Central memory CD8-positive, alpha-beta T cell (primary cell): Measurements from ENCODE around the gene TMEM252.

ENCODE experiments used
- ATAC-seq: fragments of 150-1000 bp; cut with Tn5 transposase; replicated peaks from 2 replicates; pipeline ENCODE4 v1.10.0; 2022; ENCODE audit warnings: mild to moderate bottlenecking, moderate FRiP score, moderate number of reproducible peaks; ENCODE audit not compliant: poor library complexity, severe bottlenecking; ENCODE audit errors: extremely low read depth
- DNase-seq, 2 donors: peaks; one replicate each; pipeline ENCODE4 v3.0.0; 2021; ENCODE audit warnings: low spot score in 2 of 2
- H3K27ac Mint-ChIP-seq: one replicate; pipeline ENCODE4 v1.8.0; 2022; ENCODE audit warnings: low read depth, mild to moderate bottlenecking, moderate library complexity, mixed read lengths
- H3K27me3 Mint-ChIP-seq: one replicate; pipeline ENCODE4 v1.8.0; 2022; ENCODE audit warnings: mixed read lengths
- H3K36me3 Mint-ChIP-seq: one replicate; pipeline ENCODE4 v1.8.0; 2022; ENCODE audit warnings: mild to moderate bottlenecking, moderate library complexity, mixed read lengths; ENCODE audit not compliant: insufficient read depth
- H3K4me1 Mint-ChIP-seq: one replicate; pipeline ENCODE4 v1.8.0; 2022; ENCODE audit warnings: mixed read lengths
- H3K4me3 Mint-ChIP-seq: one replicate; pipeline ENCODE4 v1.8.0; 2022; ENCODE audit warnings: mild to moderate bottlenecking, moderate library complexity, mixed read lengths
- H3K9me3 Mint-ChIP-seq: one replicate; pipeline ENCODE4 v1.8.0; 2022; ENCODE audit warnings: mixed read lengths

The TMEM252 gene

GRCh38 chr9:68532131-68532530 is 8.6 kb downstream of the TMEM252 start:
- H3K9me3 Mint-ChIP-seq: no peaks in the 10 kb centered on the region
- no peak overlapping the region for H3K4me3 Mint-ChIP-seq
- DNase-seq (no peak), ATAC-seq (no peak)
- H3K4me1 Mint-ChIP-seq: no peaks in the 10 kb centered on the region
- peaks cover 11% of the 10 kb centered on the region for H3K27me3 Mint-ChIP-seq
- no peaks in the 10 kb centered on the region for H3K36me3 Mint-ChIP-seq
- no peak overlapping the region for H3K27ac Mint-ChIP-seq

- DNase-seq: no peak
Observed at GRCh38 chr9:68530618-68531017, 10.1 kb downstream of the TMEM252 start.

GRCh38 chr9:68523367-68523936 is 17.2 kb downstream of the TMEM252 start:
- no peak for ATAC-seq
- Mint-ChIP-seq H3K4me3 (no peak overlapping the region), H3K36me3 (no peaks in the 10 kb centered on the region), H3K27ac (no peak overlapping the region), H3K4me1 (no peaks in the 10 kb centered on the region), H3K27me3 (peaks cover 16% of the 10 kb centered on the region), H3K9me3 (no peaks in the 10 kb centered on the region)
- no peak for DNase-seq

More at GRCh38 chr9:68530618-68531017, 10.1 kb downstream of the TMEM252 start:
- Mint-ChIP-seq H3K4me3 (no peak overlapping the region), H3K27ac (no peak overlapping the region), H3K36me3 (no peaks in the 10 kb centered on the region), H3K27me3 (peaks cover 10% of the 10 kb centered on the region), H3K9me3 (no peaks in the 10 kb centered on the region), H3K4me1 (no peaks in the 10 kb centered on the region)
- ATAC-seq: no peak

DNA sequence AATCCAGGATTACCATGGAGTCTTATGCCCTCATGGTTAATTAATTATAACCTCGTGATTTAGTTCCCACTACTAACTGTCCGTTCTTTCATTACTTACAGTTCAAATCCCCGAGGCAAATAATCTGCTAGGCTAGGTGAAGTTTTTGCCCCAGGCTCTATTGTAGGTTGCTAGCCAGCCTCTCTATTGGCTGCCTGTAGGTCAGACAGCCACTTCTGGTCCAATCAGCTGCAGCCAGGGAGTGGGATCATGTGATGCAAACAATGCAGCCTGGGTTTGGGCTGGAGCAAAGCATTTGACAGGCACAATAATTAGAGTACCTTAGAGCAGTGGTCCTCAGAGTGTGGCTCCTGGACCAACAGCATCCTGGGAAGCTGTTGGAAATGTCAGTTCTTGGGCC is 17.7 kb downstream of the TMEM252 start:
- Mint-ChIP-seq H3K36me3 (no peaks in the 10 kb centered on the region), H3K4me1 (no peaks in the 10 kb centered on the region), H3K4me3 (no peak overlapping the region), H3K27ac (no peak overlapping the region), H3K9me3 (no peaks in the 10 kb centered on the region), H3K27me3 (peaks cover 21% of the 10 kb centered on the region)
- DNase-seq: no peak
- ATAC-seq: no peak

DNA sequence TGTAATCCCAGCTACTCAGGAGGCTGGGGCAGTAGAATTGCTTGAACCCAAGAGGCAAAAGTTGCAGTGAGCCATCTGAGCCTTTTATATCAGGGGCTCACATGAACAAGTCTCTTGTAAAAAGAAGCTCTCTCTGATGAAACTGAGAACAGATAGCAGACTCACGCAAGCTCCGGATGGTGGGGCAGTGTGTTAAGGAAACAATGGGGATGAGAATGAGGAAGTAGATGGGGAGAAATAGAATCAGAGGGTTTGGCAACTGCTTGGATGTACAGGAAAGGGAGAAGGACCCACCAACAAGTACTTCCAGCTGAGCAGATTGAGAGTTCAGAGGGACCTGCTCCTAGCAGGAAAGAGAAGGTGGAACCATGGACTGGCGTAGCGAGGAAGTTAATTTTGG is 18.6 kb downstream of the TMEM252 start:
- peaks cover 24% of the 10 kb centered on the region for H3K27me3 Mint-ChIP-seq
- ATAC-seq (no peak), DNase-seq (no peak)
- no peak overlapping the region for H3K4me3 Mint-ChIP-seq
- H3K9me3 Mint-ChIP-seq: no peaks in the 10 kb centered on the region
- H3K27ac Mint-ChIP-seq: no peak overlapping the region
- H3K4me1 Mint-ChIP-seq: no peaks in the 10 kb centered on the region
- H3K36me3 Mint-ChIP-seq: no peaks in the 10 kb centered on the region

DNA sequence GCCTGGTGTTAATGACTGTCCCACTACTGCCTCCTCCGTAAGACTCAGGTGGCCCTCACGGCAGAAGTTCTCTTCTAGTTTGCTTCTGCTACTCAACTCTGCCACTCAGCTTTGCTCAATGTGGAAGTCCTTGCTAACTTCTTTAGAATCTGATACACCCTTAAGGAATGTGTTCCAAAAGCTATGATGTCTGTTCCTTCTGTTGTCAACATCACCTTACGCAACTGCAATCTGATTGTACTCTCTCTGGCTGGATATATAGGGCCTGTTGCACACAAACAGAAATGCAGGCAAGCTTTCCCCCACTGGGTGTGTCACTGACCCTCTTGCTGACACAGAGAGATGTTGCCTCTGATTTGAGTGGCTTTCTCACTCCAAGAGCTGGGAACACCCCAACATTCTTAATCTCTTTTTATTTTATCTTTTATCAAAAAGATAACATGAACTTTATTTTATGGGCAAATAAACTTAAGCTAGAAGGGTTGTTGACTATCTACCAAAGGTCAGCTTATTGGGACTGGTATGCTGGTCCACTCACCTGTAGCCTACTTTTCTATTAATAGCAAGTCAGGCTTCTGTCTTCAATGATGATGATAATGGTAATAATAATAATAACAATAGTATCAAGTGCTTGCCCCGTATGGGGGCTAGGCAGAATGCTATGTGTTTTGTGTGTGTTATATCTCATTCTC is 25.2 kb downstream of the TMEM252 start:
- no peak overlapping the region for H3K4me3 Mint-ChIP-seq
- no peaks in the 10 kb centered on the region for H3K36me3 Mint-ChIP-seq
- no peak for DNase-seq
- ATAC-seq: no peak
- no peak overlapping the region for H3K27ac Mint-ChIP-seq
- no peaks in the 10 kb centered on the region for H3K4me1 Mint-ChIP-seq
- H3K9me3 Mint-ChIP-seq: no peaks in the 10 kb centered on the region
- H3K27me3 Mint-ChIP-seq: peaks cover 14% of the 10 kb centered on the region

DNA sequence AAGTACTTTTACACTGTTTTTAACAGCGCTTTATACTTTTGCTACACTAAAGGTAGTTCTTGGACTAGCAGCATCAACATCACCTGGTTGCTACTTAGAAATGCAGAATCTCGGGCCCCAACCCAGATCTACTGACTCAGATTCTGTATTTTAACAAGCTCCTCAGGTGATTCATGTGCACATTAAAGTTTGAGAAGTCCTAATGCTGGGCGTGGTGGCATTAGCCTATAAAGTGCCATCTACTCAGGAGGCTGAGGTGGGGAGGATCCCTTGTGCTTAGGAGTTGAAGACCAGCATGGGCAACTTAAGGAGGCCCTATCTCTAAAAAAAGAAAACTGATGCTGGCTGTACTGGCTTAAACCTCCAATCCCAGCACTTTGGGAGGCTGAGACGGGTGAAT is 26.7 kb downstream of the TMEM252 start:
- H3K27me3 Mint-ChIP-seq: peaks cover 13% of the 10 kb centered on the region
- peaks cover 2% of the 10 kb centered on the region for H3K36me3 Mint-ChIP-seq
- H3K9me3 Mint-ChIP-seq: no peaks in the 10 kb centered on the region
- ATAC-seq (no peak), DNase-seq (no peak)
- no peaks in the 10 kb centered on the region for H3K4me1 Mint-ChIP-seq
- no peak overlapping the region for H3K4me3 Mint-ChIP-seq
- H3K27ac Mint-ChIP-seq: no peak overlapping the region

GRCh38 chr9:68513385-68513784 is 27.3 kb downstream of the TMEM252 start:
- peaks cover 7% of the 10 kb centered on the region for H3K27me3 Mint-ChIP-seq
- ATAC-seq: no peak
- no peak for DNase-seq
- H3K36me3 Mint-ChIP-seq: peaks cover 2% of the 10 kb centered on the region
- H3K27ac Mint-ChIP-seq: no peak overlapping the region
- H3K4me1 Mint-ChIP-seq: no peaks in the 10 kb centered on the region
- no peaks in the 10 kb centered on the region for H3K9me3 Mint-ChIP-seq
- no peak overlapping the region for H3K4me3 Mint-ChIP-seq

GRCh38 chr9:68509689-68510088 is 31.0 kb downstream of the TMEM252 start:
- Mint-ChIP-seq H3K4me3 (no peak overlapping the region), H3K4me1 (no peaks in the 10 kb centered on the region), H3K27me3 (no peaks in the 10 kb centered on the region), H3K9me3 (no peaks in the 10 kb centered on the region), H3K27ac (no peak overlapping the region), H3K36me3 (peaks cover 2% of the 10 kb centered on the region)
- ATAC-seq (no peak), DNase-seq (no peak)

DNA sequence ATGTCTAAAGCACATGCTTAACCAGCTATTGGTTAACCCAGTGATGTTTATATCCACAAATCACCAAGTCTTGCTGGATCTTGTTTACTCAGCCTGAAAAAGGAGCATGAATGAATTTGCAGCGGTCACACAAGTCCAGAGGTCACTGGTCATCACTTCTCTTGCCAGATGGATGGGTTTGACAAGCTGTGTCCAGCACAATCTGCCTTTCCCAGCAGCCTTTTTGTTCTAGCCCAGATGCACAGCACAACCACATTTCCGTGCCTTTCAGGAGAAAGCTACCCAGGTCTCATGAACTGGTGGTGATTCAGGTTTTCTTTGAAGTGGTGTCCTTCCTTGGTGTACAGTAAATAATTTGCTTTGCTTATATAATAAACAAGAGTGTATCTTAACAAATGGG is 32.1 kb downstream of the TMEM252 start:
- no peaks in the 10 kb centered on the region for H3K27me3 Mint-ChIP-seq
- DNase-seq: no peak
- ATAC-seq: no peak
- no peaks in the 10 kb centered on the region for H3K4me1 Mint-ChIP-seq
- H3K4me3 Mint-ChIP-seq: no peak overlapping the region
- no peak overlapping the region for H3K27ac Mint-ChIP-seq
- no peaks in the 10 kb centered on the region for H3K9me3 Mint-ChIP-seq
- H3K36me3 Mint-ChIP-seq: peaks cover 2% of the 10 kb centered on the region

DNA sequence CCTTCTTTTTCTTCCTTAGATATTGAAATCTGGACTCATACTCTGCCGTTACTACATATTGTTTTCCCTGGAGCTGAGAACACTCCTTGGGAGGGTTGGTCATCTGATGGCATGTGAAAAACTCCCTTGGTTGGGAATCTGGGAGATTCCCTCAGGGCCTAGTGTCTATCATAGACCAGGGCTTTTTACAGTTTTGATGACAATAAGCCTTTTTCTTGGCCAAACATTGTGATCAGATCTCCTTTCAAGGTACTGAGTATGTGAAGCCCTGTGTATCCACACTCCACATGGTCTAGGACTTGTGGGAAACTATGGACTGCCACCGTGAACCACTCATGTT is 32.9 kb downstream of the TMEM252 start:
- ATAC-seq (no peak), DNase-seq (no peak)
- no peak overlapping the region for H3K27ac Mint-ChIP-seq
- H3K27me3 Mint-ChIP-seq: no peaks in the 10 kb centered on the region
- H3K36me3 Mint-ChIP-seq: peaks cover 2% of the 10 kb centered on the region
- no peak overlapping the region for H3K4me3 Mint-ChIP-seq
- no peaks in the 10 kb centered on the region for H3K9me3 Mint-ChIP-seq
- no peaks in the 10 kb centered on the region for H3K4me1 Mint-ChIP-seq

DNA sequence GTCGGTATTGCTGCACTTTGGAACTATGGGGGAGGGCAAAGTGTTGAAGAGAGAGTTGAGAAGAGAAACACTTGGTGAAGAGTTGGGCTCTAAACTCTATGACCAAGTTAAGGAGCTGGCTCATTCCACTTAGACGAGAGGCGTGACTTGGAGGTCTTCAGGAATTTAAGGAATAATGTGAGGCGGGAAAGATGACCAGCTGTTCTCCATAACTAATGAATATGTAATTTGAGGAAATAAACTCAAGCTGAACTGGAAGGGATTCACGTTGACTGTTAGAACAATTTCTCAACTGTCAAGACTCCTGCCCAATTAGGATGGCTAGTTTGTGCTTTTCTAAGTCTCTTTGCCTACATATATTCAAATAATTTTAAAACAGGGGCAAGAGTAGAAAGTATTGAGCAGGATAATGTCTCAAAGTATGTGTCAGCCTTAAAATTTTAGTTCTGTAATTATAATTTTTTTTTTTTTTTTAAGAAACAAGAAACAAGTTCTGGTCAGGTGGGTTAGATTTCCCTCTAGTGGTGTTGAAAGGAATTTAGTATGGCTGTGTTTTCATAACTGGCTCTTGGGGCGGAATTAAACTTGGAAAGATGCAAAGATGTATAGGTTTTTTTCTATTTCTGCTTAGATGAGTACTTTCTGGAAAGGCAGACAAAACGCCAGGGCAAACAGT is 33.4 kb downstream of the TMEM252 start:
- no peak overlapping the region for H3K27ac Mint-ChIP-seq
- ATAC-seq: no peak
- no peaks in the 10 kb centered on the region for H3K9me3 Mint-ChIP-seq
- peaks cover 2% of the 10 kb centered on the region for H3K36me3 Mint-ChIP-seq
- no peaks in the 10 kb centered on the region for H3K27me3 Mint-ChIP-seq
- no peak overlapping the region for H3K4me3 Mint-ChIP-seq
- no peak for DNase-seq
- no peaks in the 10 kb centered on the region for H3K4me1 Mint-ChIP-seq

DNA sequence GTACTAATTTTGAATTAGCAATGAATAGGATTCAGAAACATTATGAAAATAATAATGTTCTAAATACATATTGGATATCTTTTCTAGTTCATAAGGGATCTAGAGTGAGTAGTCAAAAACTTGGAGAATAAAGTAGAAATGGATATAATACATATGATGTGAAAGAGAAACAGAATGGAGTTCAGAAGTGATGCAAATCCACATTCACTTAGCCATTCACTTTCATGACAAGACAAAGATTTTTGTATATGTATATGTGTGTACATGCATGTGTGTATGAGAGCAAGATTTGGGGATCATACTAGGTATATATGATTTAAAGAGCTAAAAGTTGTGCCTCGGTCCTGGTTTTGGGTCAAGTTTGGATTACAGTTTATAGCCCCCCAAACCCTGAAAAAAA is 34.1 kb downstream of the TMEM252 start:
- peaks cover 2% of the 10 kb centered on the region for H3K36me3 Mint-ChIP-seq
- no peak overlapping the region for H3K27ac Mint-ChIP-seq
- no peak for DNase-seq
- H3K4me1 Mint-ChIP-seq: no peaks in the 10 kb centered on the region
- no peak for ATAC-seq
- H3K4me3 Mint-ChIP-seq: no peak overlapping the region
- no peaks in the 10 kb centered on the region for H3K27me3 Mint-ChIP-seq
- H3K9me3 Mint-ChIP-seq: no peaks in the 10 kb centered on the region
